Large intestine (tissue), 3 donors: ENCODE data around the gene PPP1R9A. TPM values are rescaled to one million over a fixed set of nuclear protein-coding genes. Genes with fewer than 3 reads are reported as not detected.
A peak's percentile ranks its signal among the peaks of the same experiment; 100 is the strongest.

ENCODE experiments used
- DNase-seq, 2 donors: peaks; one replicate each; pipeline versions ENCODE4 v3.0.0 to v3.0.0-alpha.2; 2013
- H3K27ac ChIP-seq: one replicate; pipeline ENCODE4 v1.5.1; 2013; ENCODE audit warnings: low read length
- H3K27me3 ChIP-seq: 2 replicates; pipeline ENCODE4 v1.6.1; 2013; ENCODE audit warnings: low read length; ENCODE audit not compliant: control insufficient read depth, insufficient read depth
- H3K36me3 ChIP-seq: 2 replicates; pipeline ENCODE4 v1.6.1; 2013; ENCODE audit warnings: low read length; ENCODE audit not compliant: control insufficient read depth, insufficient read depth
- H3K4me1 ChIP-seq: one replicate; pipeline ENCODE4 v1.6.1; 2013; ENCODE audit warnings: low read length; ENCODE audit not compliant: control insufficient read depth, insufficient read depth
- H3K4me3 ChIP-seq: one replicate; pipeline ENCODE4 v1.5.1; 2013; ENCODE audit warnings: low read length
- H3K9me3 ChIP-seq: one replicate; pipeline ENCODE4 v1.6.1; 2013; ENCODE audit warnings: mild to moderate bottlenecking, low read depth, low read length, moderate library complexity; ENCODE audit not compliant: control insufficient read depth
- WGBS: methylation state at CpG from one replicate; pipeline ENCODE4 v1.1.5; 2013; ENCODE audit warnings: low lambda C conversion rate; ENCODE audit not compliant: insufficient coverage; 5-methylcytosine and 5-hydroxymethylcytosine counted together
- polyA plus RNA-seq: library from polyadenylated mRNA; unstranded; fragments of 120-200 nt; gene quantifications from one replicate; pipeline ENCODE4 v1.2.1, GENCODE V29; 2013

PPP1R9A gene
- polyA plus RNA-seq, 1 donor, result 16.7 TPM

- Histone ChIP-seq H3K27me3 (no peaks in the 10 kb centered on the region), H3K36me3 (no peaks in the 10 kb centered on the region), H3K9me3 (no peaks in the 10 kb centered on the region), H3K27ac (no peak overlapping the region), H3K4me1 (no peaks in the 10 kb centered on the region), H3K4me3 (no peak overlapping the region)
- no peak for DNase-seq
- no CpG with 5 or more reads among the region's 3 CpGs for WGBS
Observed at GRCh38 chr7:94941844-94942632, 34.6 kb downstream of the PPP1R9A start.

- Histone ChIP-seq H3K27me3 (no peaks in the 10 kb centered on the region), H3K27ac (no peak overlapping the region), H3K36me3 (no peaks in the 10 kb centered on the region), H3K4me3 (no peak overlapping the region), H3K4me1 (no peaks in the 10 kb centered on the region), H3K9me3 (no peaks in the 10 kb centered on the region)
- no peak for DNase-seq
Observed at GRCh38 chr7:94943134-94943533, 35.7 kb downstream of the PPP1R9A start.

GRCh38 chr7:94949532-94949931, 42.1 kb downstream of the PPP1R9A start:
- H3K27ac ChIP-seq, result no peak overlapping the region
- H3K36me3 ChIP-seq, result no peaks in the 10 kb centered on the region
- H3K4me1 ChIP-seq, result no peaks in the 10 kb centered on the region
- H3K9me3 ChIP-seq, result no peaks in the 10 kb centered on the region
- WGBS, result no CpG with 5 or more reads among the region's 1 CpG
- H3K4me3 ChIP-seq, result no peak overlapping the region
- DNase-seq, result no peak
- H3K27me3 ChIP-seq, result no peaks in the 10 kb centered on the region

GRCh38 chr7:94955807-94956206, 48.4 kb downstream of the PPP1R9A start:
- no peaks in the 10 kb centered on the region for H3K9me3 ChIP-seq
- H3K27me3 ChIP-seq, result no peaks in the 10 kb centered on the region
- H3K4me3 ChIP-seq, result no peak overlapping the region
- H3K27ac ChIP-seq, result no peak overlapping the region
- H3K36me3 ChIP-seq, result no peaks in the 10 kb centered on the region
- DNase-seq, result no peak
- WGBS, result 70% methylated on average over 2 of the region's 3 CpGs
- peaks cover 9% of the 10 kb centered on the region for H3K4me1 ChIP-seq

GRCh38 chr7:94957061-94957460, 49.7 kb downstream of the PPP1R9A start:
- H3K9me3 ChIP-seq, result no peaks in the 10 kb centered on the region
- H3K4me3 ChIP-seq, result no peak overlapping the region
- DNase-seq, result peak; percentile 48 to 70
- no CpG with 5 or more reads among the region's 1 CpG for WGBS
- H3K36me3 ChIP-seq, result no peaks in the 10 kb centered on the region
- H3K4me1 ChIP-seq, result peaks cover 9% of the 10 kb centered on the region
- H3K27me3 ChIP-seq, result no peaks in the 10 kb centered on the region
- peak overlapping the region; percentile 60 for H3K27ac ChIP-seq

GRCh38 chr7:94962661-94963060, 55.3 kb downstream of the PPP1R9A start:
- H3K9me3 ChIP-seq, result peaks cover 3% of the 10 kb centered on the region
- WGBS, result no CpG with 5 or more reads among the region's 2 CpGs
- H3K4me3 ChIP-seq, result no peak overlapping the region
- no peak overlapping the region for H3K27ac ChIP-seq
- no peak for DNase-seq
- no peaks in the 10 kb centered on the region for H3K36me3 ChIP-seq
- no peaks in the 10 kb centered on the region for H3K27me3 ChIP-seq
- H3K4me1 ChIP-seq, result peaks cover 4% of the 10 kb centered on the region

- H3K27ac ChIP-seq, result no peak overlapping the region
- peaks cover 3% of the 10 kb centered on the region for H3K9me3 ChIP-seq
- no peaks in the 10 kb centered on the region for H3K36me3 ChIP-seq
- no peak for DNase-seq
- no peaks in the 10 kb centered on the region for H3K27me3 ChIP-seq
- WGBS, result no CpG with 5 or more reads among the region's 8 CpGs
- peaks cover 12% of the 10 kb centered on the region for H3K4me1 ChIP-seq
- H3K4me3 ChIP-seq, result no peak overlapping the region
Observed at GRCh38 chr7:94969434-94970084, 62.2 kb downstream of the PPP1R9A start.

- Histone ChIP-seq H3K36me3 (no peaks in the 10 kb centered on the region), H3K4me1 (peaks cover 12% of the 10 kb centered on the region), H3K9me3 (peaks cover 3% of the 10 kb centered on the region), H3K4me3 (no peak overlapping the region), H3K27ac (no peak overlapping the region), H3K27me3 (no peaks in the 10 kb centered on the region)
- WGBS, result no CpG with 5 or more reads among the region's 7 CpGs
- no peak for DNase-seq
Observed at GRCh38 chr7:94970085-94970576, 62.7 kb downstream of the PPP1R9A start.

GRCh38 chr7:94971051-94971867, 63.9 kb downstream of the PPP1R9A start:
- Histone ChIP-seq H3K27ac (no peak overlapping the region), H3K27me3 (no peaks in the 10 kb centered on the region), H3K9me3 (no peaks in the 10 kb centered on the region), H3K4me3 (no peak overlapping the region), H3K4me1 (peaks cover 12% of the 10 kb centered on the region), H3K36me3 (no peaks in the 10 kb centered on the region)
- peak in 1 of 2 donors; percentile 30 for DNase-seq
- 36% methylated on average over 2 of the region's 4 CpGs for WGBS

GRCh38 chr7:94972296-94972695, 64.9 kb downstream of the PPP1R9A start:
- no CpG with 5 or more reads among the region's 2 CpGs for WGBS
- DNase-seq, result peak in 1 of 2 donors; percentile 19
- no peaks in the 10 kb centered on the region for H3K27me3 ChIP-seq
- no peaks in the 10 kb centered on the region for H3K9me3 ChIP-seq
- no peak overlapping the region for H3K4me3 ChIP-seq
- no peak overlapping the region for H3K27ac ChIP-seq
- H3K4me1 ChIP-seq, result peaks cover 12% of the 10 kb centered on the region
- no peaks in the 10 kb centered on the region for H3K36me3 ChIP-seq
